HepG2 (cell line): ENCODE measurements around the gene FAM83D. TPM values are rescaled to one million over a fixed set of nuclear protein-coding genes. Genes with fewer than 3 reads are reported as not detected.

ENCODE experiments used
- BCL3 ChIP-seq: sonication (generic); formaldehyde crosslinking; IDR thresholded peaks from 2 replicates; pipeline ENCODE4 v1.5.1; 2020; ENCODE audit warnings: mild to moderate bottlenecking, missing genetic modification reagents, moderate library complexity
- CENPBD1 ChIP-seq: sonication (generic); formaldehyde crosslinking; IDR thresholded peaks from 2 replicates; pipeline ENCODE4 v1.8.0; 2022; ENCODE audit warnings: missing genetic modification reagents, low read depth, mild to moderate bottlenecking, borderline replicate concordance
- KLF15 ChIP-seq: sonication (generic); formaldehyde crosslinking; IDR thresholded peaks from 2 replicates; pipeline ENCODE4 v1.8.1; 2023; ENCODE audit warnings: borderline replicate concordance, mild to moderate bottlenecking, inconsistent platforms, missing genetic modification reagents, mixed read lengths
- MYPOP ChIP-seq: sonication (generic); formaldehyde crosslinking; IDR thresholded peaks from 2 replicates; pipeline ENCODE4 v1.8.1; 2023; ENCODE audit warnings: mild to moderate bottlenecking, moderate library complexity, missing genetic modification reagents
- PAXIP1 ChIP-seq: sonication (generic); formaldehyde crosslinking; conservative IDR thresholded peaks from 2 replicates; pipeline ENCODE4 v1.4.0; 2020; ENCODE audit warnings: mild to moderate bottlenecking, missing genetic modification reagents, moderate library complexity
- STAG1 ChIP-seq: sonication (generic); formaldehyde crosslinking; IDR thresholded peaks from 2 replicates; pipeline ENCODE4 v1.4.0; 2020; ENCODE audit warnings: missing genetic modification reagents
- TBP ChIP-seq: sonication (generic); formaldehyde crosslinking; IDR thresholded peaks from 2 replicates; pipeline ENCODE4 v1.5.0; 2020; ENCODE audit warnings: missing genetic modification reagents
- ZNF546 ChIP-seq: sonication (generic); formaldehyde crosslinking; conservative IDR thresholded peaks from 2 replicates; pipeline ENCODE4 v1.8.1; 2023; ENCODE audit warnings: mild to moderate bottlenecking, missing genetic modification reagents
- ZNF646 ChIP-seq: sonication (generic); formaldehyde crosslinking; IDR thresholded peaks from 2 replicates; pipeline ENCODE4 v1.9.0; 2021; ENCODE audit warnings: mild to moderate bottlenecking, missing genetic modification reagents
- ZNF674 ChIP-seq: sonication (generic); formaldehyde crosslinking; IDR thresholded peaks from 2 replicates; pipeline ENCODE4 v1.5.0; 2020; ENCODE audit warnings: low read depth, mild to moderate bottlenecking, missing genetic modification reagents
- polyA plus RNA-seq, 8 experiments: library from polyadenylated mRNA; depleted of rRNA in 3 of 8; stranded (reverse) in 7 of 8; unstranded in 1 of 8; fragments of >200 nt; fragmentation: Illumina TruSeq in 4 of 8; extraction: Trizol in 4 of 8; gene quantifications; 2 replicates each; pipeline versions ENCODE4 v1.2.1 to v1.2.3, GENCODE V29; 2011 to 2016; ENCODE audit warnings: low read depth in 4 of 8, missing spikeins in 1 of 8, mixed read lengths in 1 of 8; ENCODE audit not compliant: insufficient read depth in 1 of 8
- total RNA-seq, 5 experiments: library from RNA; depleted of rRNA; stranded (reverse); fragments of >200 nt; fragmentation: Illumina TruSeq; extraction: Trizol; gene quantifications; 2 replicates each; pipeline ENCODE4 v1.2.3, GENCODE V29; 2016; ENCODE audit warnings: low read depth in 1 of 5
- TF ChIP-seq, protein P1 (sequence below): sonication (generic); formaldehyde crosslinking; IDR thresholded peaks from 2 replicates; pipeline ENCODE4 v1.4.0; 2020; ENCODE audit warnings: missing genetic modification reagents, borderline replicate concordance

Gene FAM83D
- total and polyA plus RNA-seq, 2 of the 13 experiments (the other 11 are each of a cell fraction or from before 2014, with no cell fraction given), result 51.4 to 64.0 TPM

DNA sequence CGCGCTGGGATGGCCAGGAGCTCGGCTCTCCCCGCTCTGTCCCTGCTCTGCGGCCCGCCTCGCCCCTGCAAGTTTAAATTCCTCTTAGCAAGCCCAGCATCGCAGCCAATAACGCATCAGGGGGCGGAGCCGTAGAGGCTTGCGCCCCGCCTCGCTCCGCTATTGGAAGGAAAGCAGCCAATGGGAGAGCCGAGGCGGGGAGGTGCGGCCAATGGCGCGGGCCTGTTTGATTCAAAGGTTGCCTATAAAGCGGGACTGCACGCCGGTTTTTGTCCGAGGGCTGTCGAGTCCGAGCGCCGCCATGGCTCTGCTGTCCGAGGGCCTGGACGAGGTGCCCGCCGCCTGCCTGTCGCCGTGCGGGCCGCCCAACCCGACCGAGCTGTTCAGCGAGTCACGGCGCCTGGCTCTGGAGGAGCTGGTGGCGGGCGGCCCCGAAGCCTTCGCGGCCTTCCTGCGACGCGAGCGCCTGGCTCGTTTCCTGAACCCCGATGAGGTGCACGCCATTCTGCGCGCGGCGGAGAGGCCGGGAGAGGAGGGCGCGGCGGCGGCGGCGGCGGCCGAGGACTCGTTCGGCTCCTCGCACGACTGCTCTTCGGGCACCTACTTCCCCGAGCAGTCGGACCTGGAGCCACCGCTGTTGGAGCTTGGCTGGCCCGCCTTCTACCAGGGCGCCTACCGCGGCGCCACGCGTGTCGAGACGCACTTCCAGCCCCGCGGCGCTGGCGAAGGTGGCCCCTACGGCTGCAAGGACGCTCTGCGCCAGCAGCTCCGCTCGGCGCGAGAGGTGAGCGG is at the start of gene FAM83D (continued):
- TF ChIP-seq ZNF646 (CRISPR knock-in tag) (no peak), BCL3 (CRISPR knock-in tag) (peak; percentile 94), TBP (CRISPR knock-in tag) (no peak; the same call in 1 of the 2 replicates), STAG1 (CRISPR knock-in tag) (no peak; the same call in 1 of the 2 replicates), MYPOP (peak; percentile 97), PAXIP1 (CRISPR knock-in tag) (peak; percentile 12), ZNF546 (CRISPR knock-in tag) (peak; percentile 94), CENPBD1 (no peak), ZNF674 (CRISPR knock-in tag) (no peak; the same call in 1 of the 2 replicates), KLF15 (CRISPR knock-in tag) (peak; percentile 94)
- TF ChIP-seq, protein P1, sequence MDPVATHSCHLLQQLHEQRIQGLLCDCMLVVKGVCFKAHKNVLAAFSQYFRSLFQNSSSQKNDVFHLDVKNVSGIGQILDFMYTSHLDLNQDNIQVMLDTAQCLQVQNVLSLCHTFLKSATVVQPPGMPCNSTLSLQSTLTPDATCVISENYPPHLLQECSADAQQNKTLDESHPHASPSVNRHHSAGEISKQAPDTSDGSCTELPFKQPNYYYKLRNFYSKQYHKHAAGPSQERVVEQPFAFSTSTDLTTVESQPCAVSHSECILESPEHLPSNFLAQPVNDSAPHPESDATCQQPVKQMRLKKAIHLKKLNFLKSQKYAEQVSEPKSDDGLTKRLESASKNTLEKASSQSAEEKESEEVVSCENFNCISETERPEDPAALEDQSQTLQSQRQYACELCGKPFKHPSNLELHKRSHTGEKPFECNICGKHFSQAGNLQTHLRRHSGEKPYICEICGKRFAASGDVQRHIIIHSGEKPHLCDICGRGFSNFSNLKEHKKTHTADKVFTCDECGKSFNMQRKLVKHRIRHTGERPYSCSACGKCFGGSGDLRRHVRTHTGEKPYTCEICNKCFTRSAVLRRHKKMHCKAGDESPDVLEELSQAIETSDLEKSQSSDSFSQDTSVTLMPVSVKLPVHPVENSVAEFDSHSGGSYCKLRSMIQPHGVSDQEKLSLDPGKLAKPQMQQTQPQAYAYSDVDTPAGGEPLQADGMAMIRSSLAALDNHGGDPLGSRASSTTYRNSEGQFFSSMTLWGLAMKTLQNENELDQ (CRISPR knock-in tag), result peak; percentile 23; the same call in 1 of the 2 replicates
